ENCODE data around the gene EFNA2. TPM values are rescaled to one million over a fixed set of nuclear protein-coding genes. Genes with fewer than 3 reads are reported as not detected.
A peak's percentile ranks its signal among the peaks of the same experiment; 100 is the strongest.

Gene EFNA2
- total and polyA plus RNA-seq, 5 donors from 2014 or later = not detected

GRCh38 chr19:1290703-1291651, 5.3 kb downstream of the EFNA2 start:
- no peaks in the 10 kb centered on the region for H3K36me3 ChIP-seq (ENCODE audit: control insufficient read depth, insufficient read depth, low read length)
- Mint-ChIP-seq H3K36me3 (no peaks in the 10 kb centered on the region), H3K27me3 (peaks cover 14% of the 10 kb centered on the region), H3K9me3 (no peaks in the 10 kb centered on the region), H3K4me1 (peaks cover 0 to 9% (median 0%) of the 10 kb centered on the region in 4 donors), H3K27ac (no peak overlapping the region), H3K4me3 (no peak overlapping the region)
- DNase-seq = no peak
- no peak overlapping the region for H3K27ac ChIP-seq (ENCODE audit: insufficient read depth, low read length, poor library complexity, severe bottlenecking)
- peaks cover 16% of the 10 kb centered on the region for H3K4me1 ChIP-seq (ENCODE audit: control insufficient read depth, insufficient read depth, low read length, poor library complexity, severe bottlenecking)
- no peak for ATAC-seq (ENCODE audit: low read depth in 2 of 2)
- H3K9me3 ChIP-seq (ENCODE audit: control insufficient read depth in 2 of 2, low read length in 2 of 2) = no peaks in the 10 kb centered on the region
- H3K4me3 ChIP-seq (ENCODE audit: low read depth, low read length) = no peak overlapping the region
- no peaks in the 10 kb centered on the region for H3K27me3 ChIP-seq (ENCODE audit: control insufficient read depth, insufficient read depth, low read length)

GRCh38 chr19:1291761-1292418, 6.2 kb downstream of the EFNA2 start:
- no peak overlapping the region for H3K4me3 ChIP-seq (ENCODE audit: low read depth, low read length)
- no peaks in the 10 kb centered on the region for H3K9me3 ChIP-seq (ENCODE audit: control insufficient read depth in 2 of 2, low read length in 2 of 2)
- no peaks in the 10 kb centered on the region for H3K9me3 Mint-ChIP-seq
- no peak for ATAC-seq (ENCODE audit: low read depth in 2 of 2)
- no peaks in the 10 kb centered on the region for H3K36me3 ChIP-seq (ENCODE audit: control insufficient read depth, insufficient read depth, low read length)
- H3K4me1 ChIP-seq (ENCODE audit: control insufficient read depth, insufficient read depth, low read length, poor library complexity, severe bottlenecking) = peaks cover 11% of the 10 kb centered on the region
- no peak overlapping the region for H3K27ac Mint-ChIP-seq
- H3K27ac ChIP-seq (ENCODE audit: insufficient read depth, low read length, poor library complexity, severe bottlenecking) = no peak overlapping the region
- peaks cover 10% of the 10 kb centered on the region for H3K27me3 Mint-ChIP-seq
- H3K4me1 Mint-ChIP-seq = peaks cover 0 to 6% (median 0%) of the 10 kb centered on the region in 4 donors
- DNase-seq = no peak
- no peaks in the 10 kb centered on the region for H3K36me3 Mint-ChIP-seq
- H3K27me3 ChIP-seq (ENCODE audit: control insufficient read depth, insufficient read depth, low read length) = no peaks in the 10 kb centered on the region
- H3K4me3 Mint-ChIP-seq = no peak overlapping the region

- H3K4me3 Mint-ChIP-seq = peak overlapping the region in 1 of 4 donors; percentile 38
- no peaks in the 10 kb centered on the region for H3K36me3 ChIP-seq (ENCODE audit: control insufficient read depth, insufficient read depth, low read length)
- peaks cover 0 to 6% (median 0%) of the 10 kb centered on the region in 4 donors for H3K4me1 Mint-ChIP-seq
- no peaks in the 10 kb centered on the region for H3K9me3 ChIP-seq (ENCODE audit: control insufficient read depth in 2 of 2, low read length in 2 of 2)
- ATAC-seq (ENCODE audit: low read depth in 2 of 2) (no peak), DNase-seq (no peak)
- H3K27ac ChIP-seq (ENCODE audit: insufficient read depth, low read length, poor library complexity, severe bottlenecking) = no peak overlapping the region
- no peaks in the 10 kb centered on the region for H3K36me3 Mint-ChIP-seq
- H3K27ac Mint-ChIP-seq = no peak overlapping the region
- H3K27me3 Mint-ChIP-seq = peaks cover 10% of the 10 kb centered on the region
- no peak overlapping the region for H3K4me3 ChIP-seq (ENCODE audit: low read depth, low read length)
- peaks cover 0 to 2% (median 0%) of the 10 kb centered on the region in 7 donors for H3K9me3 Mint-ChIP-seq
- no peaks in the 10 kb centered on the region for H3K27me3 ChIP-seq (ENCODE audit: control insufficient read depth, insufficient read depth, low read length)
- peaks cover 11% of the 10 kb centered on the region for H3K4me1 ChIP-seq (ENCODE audit: control insufficient read depth, insufficient read depth, low read length, poor library complexity, severe bottlenecking)
Observed at GRCh38 chr19:1292419-1293151, 6.9 kb downstream of the EFNA2 start.

GRCh38 chr19:1293782-1294604, 8.3 kb downstream of the EFNA2 start:
- Mint-ChIP-seq H3K9me3 (peaks cover 0 to 2% (median 0%) of the 10 kb centered on the region in 7 donors), H3K27me3 (peaks cover 10% of the 10 kb centered on the region), H3K4me1 (peaks cover 0 to 6% (median 0%) of the 10 kb centered on the region in 4 donors), H3K4me3 (no peak overlapping the region), H3K36me3 (no peaks in the 10 kb centered on the region), H3K27ac (no peak overlapping the region)
- ATAC-seq (ENCODE audit: low read depth in 2 of 2) = no peak
- H3K4me3 ChIP-seq (ENCODE audit: low read depth, low read length) = no peak overlapping the region
- no peaks in the 10 kb centered on the region for H3K36me3 ChIP-seq (ENCODE audit: control insufficient read depth, insufficient read depth, low read length)
- H3K4me1 ChIP-seq (ENCODE audit: control insufficient read depth, insufficient read depth, low read length, poor library complexity, severe bottlenecking) = peaks cover 11% of the 10 kb centered on the region
- no peak for DNase-seq
- no peaks in the 10 kb centered on the region for H3K27me3 ChIP-seq (ENCODE audit: control insufficient read depth, insufficient read depth, low read length)
- no peaks in the 10 kb centered on the region for H3K9me3 ChIP-seq (ENCODE audit: control insufficient read depth in 2 of 2, low read length in 2 of 2)
- H3K27ac ChIP-seq (ENCODE audit: insufficient read depth, low read length, poor library complexity, severe bottlenecking) = no peak overlapping the region

GRCh38 chr19:1294688-1295087, 9.0 kb downstream of the EFNA2 start:
- peaks cover 11% of the 10 kb centered on the region for H3K4me1 ChIP-seq (ENCODE audit: control insufficient read depth, insufficient read depth, low read length, poor library complexity, severe bottlenecking)
- Mint-ChIP-seq H3K9me3 (peaks cover 0 to 2% (median 0%) of the 10 kb centered on the region in 7 donors), H3K4me1 (peaks cover 0 to 6% (median 0%) of the 10 kb centered on the region in 4 donors), H3K27me3 (peaks cover 10% of the 10 kb centered on the region), H3K36me3 (no peaks in the 10 kb centered on the region), H3K4me3 (no peak overlapping the region), H3K27ac (no peak overlapping the region)
- H3K9me3 ChIP-seq (ENCODE audit: control insufficient read depth in 2 of 2, low read length in 2 of 2) = no peaks in the 10 kb centered on the region
- H3K27ac ChIP-seq (ENCODE audit: insufficient read depth, low read length, poor library complexity, severe bottlenecking) = no peak overlapping the region
- no peaks in the 10 kb centered on the region for H3K36me3 ChIP-seq (ENCODE audit: control insufficient read depth, insufficient read depth, low read length)
- H3K4me3 ChIP-seq (ENCODE audit: low read depth, low read length) = no peak overlapping the region
- H3K27me3 ChIP-seq (ENCODE audit: control insufficient read depth, insufficient read depth, low read length) = no peaks in the 10 kb centered on the region
- ATAC-seq (ENCODE audit: low read depth in 2 of 2) = no peak
- no peak for DNase-seq

DNA sequence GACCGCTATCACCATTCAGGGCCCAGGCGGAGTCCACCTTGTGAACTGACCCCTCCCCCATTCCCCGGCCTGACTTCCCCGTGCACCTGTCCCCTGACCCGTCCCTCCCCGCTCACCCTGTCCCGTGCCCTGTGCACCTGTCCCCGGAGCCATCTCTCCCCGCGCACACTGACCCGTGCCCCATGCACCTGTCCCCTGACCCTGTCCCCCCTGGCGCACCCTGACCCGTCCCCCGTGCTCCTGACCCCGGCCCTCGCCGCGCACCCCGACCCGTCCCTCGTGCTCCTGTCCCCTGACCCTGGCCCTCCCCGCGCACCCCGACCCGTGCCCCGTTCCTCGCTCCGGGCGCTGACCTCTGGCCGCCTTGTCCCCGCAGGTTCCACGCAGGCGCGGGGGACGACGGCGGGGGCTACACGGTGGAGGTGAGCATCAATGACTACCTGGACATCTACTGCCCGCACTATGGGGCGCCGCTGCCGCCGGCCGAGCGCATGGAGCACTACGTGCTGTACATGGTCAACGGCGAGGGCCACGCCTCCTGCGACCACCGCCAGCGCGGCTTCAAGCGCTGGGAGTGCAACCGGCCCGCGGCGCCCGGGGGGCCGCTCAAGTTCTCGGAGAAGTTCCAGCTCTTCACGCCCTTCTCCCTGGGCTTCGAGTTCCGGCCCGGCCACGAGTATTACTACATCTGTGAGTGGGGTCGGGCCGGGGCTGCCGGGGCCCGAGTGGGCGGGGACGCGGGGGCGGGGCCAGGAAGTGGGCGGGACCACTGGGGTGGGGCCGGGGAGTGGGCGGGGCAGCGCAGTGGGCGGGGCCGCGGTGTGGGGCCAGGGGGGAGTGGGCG, 9.7 kb downstream of the EFNA2 start:
- ATAC-seq (ENCODE audit: low read depth in 2 of 2) = peak; percentile 39 to 54
- Histone ChIP-seq H3K4me3 (ENCODE audit: low read depth, low read length) (no peak overlapping the region), H3K4me1 (ENCODE audit: control insufficient read depth, insufficient read depth, low read length, poor library complexity, severe bottlenecking) (peaks cover 11% of the 10 kb centered on the region), H3K27ac (ENCODE audit: insufficient read depth, low read length, poor library complexity, severe bottlenecking) (no peak overlapping the region), H3K9me3 (ENCODE audit: control insufficient read depth in 2 of 2, low read length in 2 of 2) (no peaks in the 10 kb centered on the region), H3K36me3 (ENCODE audit: control insufficient read depth, insufficient read depth, low read length) (no peaks in the 10 kb centered on the region), H3K27me3 (ENCODE audit: control insufficient read depth, insufficient read depth, low read length) (no peaks in the 10 kb centered on the region)
- peaks cover 10% of the 10 kb centered on the region for H3K27me3 Mint-ChIP-seq
- H3K9me3 Mint-ChIP-seq = peaks cover 0 to 2% (median 0%) of the 10 kb centered on the region in 7 donors
- no peak overlapping the region for H3K27ac Mint-ChIP-seq
- DNase-seq = peak in 1 of 3 donors; percentile 41
- H3K36me3 Mint-ChIP-seq = no peaks in the 10 kb centered on the region
- H3K4me1 Mint-ChIP-seq = peaks cover 0 to 6% (median 0%) of the 10 kb centered on the region in 4 donors
- H3K4me3 Mint-ChIP-seq = peak overlapping the region in 1 of 4 donors; percentile 60
